HepG2 (cell line): ENCODE measurements around the gene MTFR1L. TPM values are rescaled to one million over a fixed set of nuclear protein-coding genes. Genes with fewer than 3 reads are reported as not detected.

Experiments used
- ARNT2 ChIP-seq: sonication (generic); formaldehyde crosslinking; IDR thresholded peaks from 2 replicates; pipeline ENCODE4 v1.8.0; 2022; ENCODE audit warnings: mild to moderate bottlenecking, low read depth, missing genetic modification reagents, moderate library complexity
- FOXA1 ChIP-seq, 2 experiments: fragments of 450-650 bp in 1 of 2; sonication (generic) in 1 of 2; formaldehyde crosslinking in 1 of 2; IDR thresholded peaks; 2 replicates each; pipeline versions ENCODE4 v1.4.0 to v1.6.1; 2016 to 2020; ENCODE audit warnings: missing genetic modification reagents in 1 of 2
- KIAA2018 ChIP-seq: sonication (generic); formaldehyde crosslinking; IDR thresholded peaks from 2 replicates; pipeline ENCODE4 v1.5.0; 2020; ENCODE audit warnings: mild to moderate bottlenecking, missing genetic modification reagents, borderline replicate concordance
- KMT2A ChIP-seq: sonication (generic); formaldehyde crosslinking; IDR thresholded peaks from 2 replicates; pipeline ENCODE4 v1.4.0; 2020; ENCODE audit warnings: missing genetic modification reagents
- MEIS1 ChIP-seq: sonication (generic); formaldehyde crosslinking; IDR thresholded peaks from 2 replicates; pipeline ENCODE4 v1.9.0; 2021; ENCODE audit warnings: mild to moderate bottlenecking, missing genetic modification reagents, moderate library complexity, borderline replicate concordance
- MXI1 ChIP-seq: IDR thresholded peaks from 3 replicates; pipeline ENCODE4 v1.6.1; 2012; ENCODE audit warnings: low read depth, low read length, inconsistent platforms, borderline replicate concordance
- ZBTB10 ChIP-seq: sonication (generic); formaldehyde crosslinking; IDR thresholded peaks from 2 replicates; pipeline ENCODE4 v1.4.0; 2020; ENCODE audit warnings: missing genetic modification reagents, borderline replicate concordance
- ZNF503 ChIP-seq: sonication (generic); formaldehyde crosslinking; IDR thresholded peaks from 2 replicates; pipeline ENCODE4 v1.4.0; 2020; ENCODE audit warnings: missing genetic modification reagents
- ZNF879 ChIP-seq: sonication (generic); formaldehyde crosslinking; IDR thresholded peaks from 2 replicates; pipeline ENCODE4 v1.8.1; 2023; ENCODE audit warnings: missing genetic modification reagents
- polyA plus RNA-seq, 8 experiments: library from polyadenylated mRNA; depleted of rRNA in 3 of 8; stranded (reverse) in 7 of 8; unstranded in 1 of 8; fragments of >200 nt; fragmentation: Illumina TruSeq in 4 of 8; extraction: Trizol in 4 of 8; gene quantifications; 2 replicates each; pipeline versions ENCODE4 v1.2.1 to v1.2.3, GENCODE V29; 2011 to 2016; ENCODE audit warnings: low read depth in 4 of 8, missing spikeins in 1 of 8, mixed read lengths in 1 of 8; ENCODE audit not compliant: insufficient read depth in 1 of 8
- total RNA-seq, 5 experiments: library from RNA; depleted of rRNA; stranded (reverse); fragments of >200 nt; fragmentation: Illumina TruSeq; extraction: Trizol; gene quantifications; 2 replicates each; pipeline ENCODE4 v1.2.3, GENCODE V29; 2016; ENCODE audit warnings: low read depth in 1 of 5
- TF ChIP-seq, protein P1 (sequence below): sonication (generic); formaldehyde crosslinking; conservative IDR thresholded peaks from 2 replicates; pipeline ENCODE4 v1.4.0; 2020; ENCODE audit warnings: mild to moderate bottlenecking, missing genetic modification reagents, moderate library complexity

Gene MTFR1L
- total and polyA plus RNA-seq, 2 of the 13 experiments (the other 11 are each of a cell fraction or from before 2014, with no cell fraction given): 38.0 to 55.7 TPM

DNA sequence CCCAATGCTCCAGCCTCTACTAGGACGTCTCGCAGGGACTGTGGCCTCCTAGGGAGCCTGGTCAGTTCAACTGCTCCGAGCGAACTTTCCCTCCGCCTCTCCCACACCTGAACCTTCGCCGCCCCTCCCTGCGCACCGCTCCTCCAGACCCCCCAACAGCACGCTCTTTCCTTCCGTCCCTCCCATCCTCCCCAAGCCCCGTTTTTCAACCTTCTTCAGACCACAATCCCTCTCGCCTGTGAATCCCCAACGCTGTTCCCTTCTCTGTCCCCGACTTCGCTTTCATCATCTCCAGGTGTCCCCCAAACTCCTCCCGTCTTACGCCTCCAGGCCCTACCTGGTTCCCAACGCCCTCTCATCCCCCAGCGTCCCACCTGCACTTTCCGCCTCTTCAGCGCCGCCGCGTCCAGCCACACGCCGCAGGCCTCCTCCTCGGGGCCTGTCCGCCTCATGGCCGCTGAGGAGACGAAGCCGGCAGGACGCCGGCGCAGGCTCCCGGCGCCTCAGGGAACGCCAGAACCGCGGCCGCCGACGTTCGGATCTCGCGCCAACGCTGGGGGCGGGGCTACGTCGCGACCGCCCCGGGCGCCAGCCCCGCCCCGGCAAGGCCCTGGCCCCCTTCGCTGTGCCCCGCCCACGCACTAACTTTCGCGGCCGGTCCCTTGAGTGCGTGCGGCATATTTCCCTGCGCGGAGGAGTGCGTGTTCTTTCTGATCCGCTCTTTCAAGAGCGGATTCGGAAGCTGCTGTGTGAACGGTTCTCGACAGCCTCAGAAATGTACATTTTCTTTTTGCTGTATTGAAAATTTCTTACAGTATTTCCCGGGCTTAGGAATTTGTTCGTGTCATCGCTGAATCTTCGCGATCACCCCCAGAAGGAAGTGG lies 39.4 kb downstream of the MTFR1L start, which contains the start of gene AUNIP (continued):
- TF ChIP-seq ZBTB10 (CRISPR knock-in tag): peak; percentile 83; the same call in 1 of the 2 replicates
- TF ChIP-seq MXI1: peak; percentile 99
- TF ChIP-seq, protein P1, sequence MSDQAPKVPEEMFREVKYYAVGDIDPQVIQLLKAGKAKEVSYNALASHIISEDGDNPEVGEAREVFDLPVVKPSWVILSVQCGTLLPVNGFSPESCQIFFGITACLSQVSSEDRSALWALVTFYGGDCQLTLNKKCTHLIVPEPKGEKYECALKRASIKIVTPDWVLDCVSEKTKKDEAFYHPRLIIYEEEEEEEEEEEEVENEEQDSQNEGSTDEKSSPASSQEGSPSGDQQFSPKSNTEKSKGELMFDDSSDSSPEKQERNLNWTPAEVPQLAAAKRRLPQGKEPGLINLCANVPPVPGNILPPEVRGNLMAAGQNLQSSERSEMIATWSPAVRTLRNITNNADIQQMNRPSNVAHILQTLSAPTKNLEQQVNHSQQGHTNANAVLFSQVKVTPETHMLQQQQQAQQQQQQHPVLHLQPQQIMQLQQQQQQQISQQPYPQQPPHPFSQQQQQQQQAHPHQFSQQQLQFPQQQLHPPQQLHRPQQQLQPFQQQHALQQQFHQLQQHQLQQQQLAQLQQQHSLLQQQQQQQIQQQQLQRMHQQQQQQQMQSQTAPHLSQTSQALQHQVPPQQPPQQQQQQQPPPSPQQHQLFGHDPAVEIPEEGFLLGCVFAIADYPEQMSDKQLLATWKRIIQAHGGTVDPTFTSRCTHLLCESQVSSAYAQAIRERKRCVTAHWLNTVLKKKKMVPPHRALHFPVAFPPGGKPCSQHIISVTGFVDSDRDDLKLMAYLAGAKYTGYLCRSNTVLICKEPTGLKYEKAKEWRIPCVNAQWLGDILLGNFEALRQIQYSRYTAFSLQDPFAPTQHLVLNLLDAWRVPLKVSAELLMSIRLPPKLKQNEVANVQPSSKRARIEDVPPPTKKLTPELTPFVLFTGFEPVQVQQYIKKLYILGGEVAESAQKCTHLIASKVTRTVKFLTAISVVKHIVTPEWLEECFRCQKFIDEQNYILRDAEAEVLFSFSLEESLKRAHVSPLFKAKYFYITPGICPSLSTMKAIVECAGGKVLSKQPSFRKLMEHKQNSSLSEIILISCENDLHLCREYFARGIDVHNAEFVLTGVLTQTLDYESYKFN (CRISPR knock-in tag): peak; percentile 57
- peak; percentile 22; the same call in 1 of the 2 replicates for TF ChIP-seq MEIS1 (CRISPR knock-in tag)
- no peak for TF ChIP-seq KIAA2018 (CRISPR knock-in tag)
- peak; percentile 83 for TF ChIP-seq ZNF503 (CRISPR knock-in tag)
- TF ChIP-seq ZNF879 (CRISPR knock-in tag): no peak; the same call in 1 of the 2 replicates
- TF ChIP-seq FOXA1 (IDR thresholded peaks at IDR 0.05): no peak
- peak; percentile 3; the same call in 1 of the 2 replicates for TF ChIP-seq FOXA1 (CRISPR knock-in tag; IDR thresholded peaks at IDR 0.05)
- TF ChIP-seq ARNT2 (CRISPR knock-in tag): peak; percentile 94
- peak; percentile 87 for TF ChIP-seq KMT2A (CRISPR knock-in tag)
